HepG2 (cell line): ENCODE data around the gene GRID1.

ENCODE experiments used
- CAMTA2 ChIP-seq: sonication (generic); formaldehyde crosslinking; IDR thresholded peaks from 2 replicates; pipeline ENCODE4 v1.4.0; 2020; ENCODE audit warnings: mild to moderate bottlenecking, missing genetic modification reagents, borderline replicate concordance
- POLR2A ChIP-seq, 2 experiments: IDR thresholded peaks; 2 replicates each; pipeline ENCODE4 v1.6.1; 2011; ENCODE audit warnings: low read depth in 2 of 2, low read length in 2 of 2, mild to moderate bottlenecking in 1 of 2, moderate library complexity in 1 of 2; ENCODE audit not compliant: insufficient read depth in 1 of 2
- RAD21 ChIP-seq: fragments of 450-650 bp; formaldehyde crosslinking; IDR thresholded peaks from 2 replicates; pipeline ENCODE4 v1.5.0; 2020; ENCODE audit warnings: mild to moderate bottlenecking
- SUZ12 ChIP-seq: fragments of 150-350 bp; IDR thresholded peaks from 2 replicates; pipeline ENCODE4 v1.6.1; 2014; ENCODE audit warnings: low read depth, low read length
- TARDBP ChIP-seq: sonication (generic); formaldehyde crosslinking; IDR thresholded peaks from 2 replicates; pipeline ENCODE4 v1.8.0; 2022; ENCODE audit warnings: mild to moderate bottlenecking, missing genetic modification reagents
- ZNF792 ChIP-seq: IDR thresholded peaks from 2 replicates; pipeline ENCODE4 v1.6.1; 2016

DNA sequence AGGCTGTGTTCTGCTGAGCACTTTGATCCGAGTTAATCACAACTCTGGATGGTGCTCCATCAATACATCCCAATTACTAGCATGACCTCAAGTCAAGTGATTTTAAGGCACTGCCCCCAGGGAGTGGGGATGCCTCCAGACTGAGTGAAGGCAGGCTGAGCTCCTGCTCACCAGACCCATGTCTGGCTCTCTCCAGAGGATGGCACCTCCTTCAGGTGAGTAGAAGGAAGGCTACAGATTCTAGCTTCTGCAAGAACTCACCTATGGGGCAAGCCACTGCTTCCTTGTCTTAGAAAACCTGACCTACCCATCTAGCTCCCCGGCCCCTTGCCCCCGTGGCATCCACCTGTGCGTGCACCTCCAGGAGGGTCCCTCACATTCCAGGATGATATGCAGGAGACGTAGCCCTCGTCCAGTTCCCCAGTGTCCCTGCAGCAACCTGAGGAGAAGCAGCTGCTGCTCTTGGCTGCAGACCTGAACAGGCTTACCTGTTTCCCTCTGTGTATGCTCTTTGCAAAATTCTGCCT lies 390.3 kb downstream of the GRID1 start:
- TF ChIP-seq ZNF792, result no peak
- TF ChIP-seq SUZ12, result no peak
- TF ChIP-seq TARDBP (CRISPR knock-in tag), result no peak
- TF ChIP-seq POLR2A (IDR thresholded peaks at IDR 0.05; ENCODE audit: insufficient read depth in 1 of 2, low read depth in 2 of 2, low read length in 2 of 2), result no peak
- no peak for TF ChIP-seq CAMTA2
- TF ChIP-seq RAD21 (CRISPR knock-in tag), result no peak
